Activated gamma-delta T cell treated with Interleukin-2 at 50 U/mL for 16 hours (primary cell): Measurements from ENCODE around the gene MEG3.
"Not testable (repeated sequence)": the region's sequence is repeated elsewhere in the genome, so short reads cannot be mapped to it uniquely, and the experiment has no call there.

Source experiments
- DNase-seq: peaks from one replicate; pipeline ENCODE4 v3.0.0-alpha.2; 2020

MEG3 gene

GRCh38 chr14:100789460-100790417 lies 36.2 kb upstream of the MEG3 start:
- no peak for DNase-seq

- DNase-seq, result no peak
Measured at GRCh38 chr14:100790502-100791347, 35.2 kb upstream of the MEG3 start.

DNA sequence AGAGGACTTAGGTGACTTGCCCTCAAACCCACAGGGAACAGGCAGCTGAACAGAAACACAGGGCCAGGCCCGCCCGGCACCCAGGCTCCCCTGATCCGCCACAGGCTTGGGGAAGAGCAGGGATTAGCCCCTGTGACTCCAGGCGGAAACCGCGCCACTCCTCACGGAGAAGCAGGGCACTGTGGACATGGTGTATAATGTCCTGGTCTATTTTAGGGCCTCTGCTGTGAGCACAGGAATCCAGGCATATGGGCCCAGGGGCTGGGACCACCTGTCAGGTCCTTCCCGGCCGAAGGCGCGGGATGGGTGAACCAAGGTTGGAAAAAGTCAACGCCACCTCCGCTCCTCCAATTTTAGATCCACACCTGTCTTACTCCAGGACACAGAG lies 34.6 kb upstream of the MEG3 start:
- DNase-seq, result no peak

DNA sequence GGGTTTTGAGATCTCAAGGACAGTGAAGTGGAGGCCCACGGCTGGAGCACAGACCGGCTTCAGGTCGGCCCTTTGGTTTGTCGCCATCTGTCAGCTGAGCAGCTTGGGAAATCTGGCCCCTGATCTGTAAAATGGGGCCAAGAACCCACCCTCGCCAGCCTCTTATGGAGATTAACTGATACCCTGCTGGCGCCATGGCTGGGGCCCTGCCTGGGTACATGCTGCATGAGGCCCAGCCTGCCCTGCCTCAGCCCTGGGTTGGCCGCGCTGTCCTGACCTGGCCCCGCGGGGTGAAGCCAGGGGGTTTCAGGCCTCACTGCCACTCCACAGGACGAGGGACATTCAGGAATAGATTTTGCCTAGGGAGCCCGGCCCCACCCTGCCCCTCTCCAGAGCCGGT lies 33.9 kb upstream of the MEG3 start:
- DNase-seq, result no peak

- DNase-seq, result no peak
Measured at GRCh38 chr14:100796946-100797345, 29.0 kb upstream of the MEG3 start.

DNA sequence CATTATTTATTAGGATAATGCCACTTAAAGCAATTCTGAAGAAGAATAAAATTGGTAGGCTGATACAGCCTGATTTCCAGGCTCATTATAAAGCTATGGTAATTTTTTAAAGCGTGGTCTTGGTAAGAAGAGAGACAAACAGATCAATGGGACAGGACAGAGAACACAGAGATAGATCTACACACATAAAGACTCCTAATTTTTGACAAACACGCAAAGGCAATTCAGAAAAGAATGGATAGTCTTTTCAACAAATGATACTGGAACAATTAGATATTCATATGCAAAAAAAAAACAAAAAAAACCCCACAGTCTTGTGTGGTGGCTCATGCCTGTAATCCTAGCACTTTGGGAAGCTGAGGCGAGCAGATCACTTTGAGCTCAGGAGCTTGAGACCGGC lies 25.9 kb upstream of the MEG3 start:
- no peak for DNase-seq

- not testable (repeated sequence) for DNase-seq
Measured at GRCh38 chr14:100801433-100801832, 24.5 kb upstream of the MEG3 start.

DNA sequence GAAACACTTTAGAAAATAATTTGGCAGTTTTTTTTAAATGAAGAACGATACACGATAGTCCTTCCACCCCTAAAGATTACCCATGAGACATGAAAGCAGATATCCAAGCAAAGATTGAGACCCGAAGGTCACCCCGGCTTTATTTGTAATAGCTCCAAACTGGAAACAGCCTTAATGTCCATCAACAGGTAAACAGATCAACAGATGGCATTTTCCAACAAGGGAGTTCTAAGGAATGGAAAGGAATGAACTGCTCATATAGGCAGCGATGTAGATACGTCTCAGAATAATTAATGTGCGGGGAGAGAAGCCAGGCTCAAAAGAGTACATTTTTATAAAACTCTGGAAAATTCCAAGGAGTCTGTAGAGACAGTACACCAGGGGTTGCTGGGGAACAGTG lies 23.7 kb upstream of the MEG3 start:
- no peak for DNase-seq

DNA sequence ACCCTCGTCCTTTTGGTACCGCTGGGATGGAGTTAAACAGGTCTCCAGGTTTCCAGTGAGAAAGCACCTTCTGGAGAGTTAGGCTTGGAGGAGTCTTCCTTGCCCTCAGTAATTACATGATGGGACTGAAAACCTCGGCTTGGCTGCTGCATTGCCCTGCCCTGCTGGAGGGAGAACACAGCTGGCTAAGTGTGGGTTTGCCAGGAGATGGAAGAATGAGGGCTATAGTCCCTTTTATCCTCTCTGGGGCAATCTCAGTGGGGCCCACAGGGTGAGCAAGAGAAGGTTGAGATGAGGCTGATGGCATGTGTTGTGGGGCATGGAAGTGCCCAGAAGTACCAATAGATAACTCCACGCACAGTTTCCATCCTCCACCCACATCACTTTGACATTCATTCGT lies 23.2 kb upstream of the MEG3 start:
- DNase-seq, result no peak

GRCh38 chr14:100803226-100803625 lies 22.7 kb upstream of the MEG3 start:
- no peak for DNase-seq

DNA sequence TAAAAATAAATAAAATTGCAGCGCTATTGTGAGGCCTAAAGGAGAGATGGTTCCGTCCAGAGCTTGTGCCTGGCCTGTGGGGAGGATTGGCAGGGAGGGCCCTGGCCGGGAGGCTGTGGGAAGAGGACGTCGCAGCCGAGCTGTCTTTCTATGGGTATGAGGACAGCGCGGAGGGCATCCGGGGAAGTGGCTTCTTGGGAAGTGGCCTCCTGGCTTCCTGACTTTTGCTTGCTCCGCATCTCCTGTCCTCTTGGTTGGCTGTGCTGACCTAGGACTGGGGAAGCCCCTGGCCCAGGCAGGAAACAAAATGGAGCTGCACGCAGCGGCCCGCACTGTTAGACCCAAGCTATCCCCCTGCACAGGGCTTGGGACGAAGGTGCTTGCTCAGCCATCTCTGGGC lies 22.2 kb upstream of the MEG3 start:
- DNase-seq, result no peak

- DNase-seq, result no peak
Measured at GRCh38 chr14:100804138-100804537, 21.8 kb upstream of the MEG3 start.

- DNase-seq, result no peak
Measured at GRCh38 chr14:100804558-100805309, 21.2 kb upstream of the MEG3 start.

GRCh38 chr14:100806386-100806785 lies 19.5 kb upstream of the MEG3 start:
- no peak for DNase-seq

DNA sequence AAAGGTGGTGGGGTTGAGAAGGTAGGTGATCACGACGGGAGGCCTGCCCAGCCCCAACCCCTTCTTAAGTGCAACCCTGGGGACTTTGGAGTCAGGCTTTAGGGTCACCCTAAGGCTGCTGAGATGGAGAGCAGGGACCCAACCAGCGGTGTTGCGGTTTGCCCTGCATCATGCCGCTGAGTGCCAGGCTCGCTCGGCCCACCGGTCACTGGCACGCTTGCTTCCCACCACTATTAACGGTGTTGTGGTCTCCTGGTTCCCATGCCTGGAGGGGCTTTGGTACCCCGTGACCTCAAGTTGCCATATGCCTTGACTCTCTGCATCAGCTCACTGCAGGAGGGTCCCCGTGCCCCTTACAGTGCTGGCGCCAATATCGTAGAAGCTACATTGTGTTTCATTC lies 18.4 kb upstream of the MEG3 start:
- no peak for DNase-seq

GRCh38 chr14:100807979-100808734 lies 17.8 kb upstream of the MEG3 start:
- no peak for DNase-seq

DNA sequence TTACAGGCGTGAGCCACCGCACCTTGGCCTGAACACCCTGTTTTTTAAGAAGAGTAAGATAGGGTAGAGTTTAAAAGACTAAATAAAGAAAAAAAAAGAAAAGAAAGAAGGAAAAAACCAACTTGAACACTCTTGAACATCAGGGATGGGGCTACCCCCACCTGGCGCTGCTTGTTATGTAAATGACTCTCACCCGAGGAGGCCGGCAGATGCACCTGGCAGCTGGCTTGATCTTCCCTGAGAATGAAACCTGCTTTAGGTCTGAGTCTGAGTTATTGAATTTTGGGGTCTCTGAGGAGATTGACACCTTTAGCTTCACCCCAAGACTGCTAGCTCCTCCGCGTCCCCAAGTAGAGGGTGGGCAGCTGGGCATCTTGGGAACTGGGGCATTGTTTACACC lies 15.5 kb upstream of the MEG3 start:
- no peak for DNase-seq

DNA sequence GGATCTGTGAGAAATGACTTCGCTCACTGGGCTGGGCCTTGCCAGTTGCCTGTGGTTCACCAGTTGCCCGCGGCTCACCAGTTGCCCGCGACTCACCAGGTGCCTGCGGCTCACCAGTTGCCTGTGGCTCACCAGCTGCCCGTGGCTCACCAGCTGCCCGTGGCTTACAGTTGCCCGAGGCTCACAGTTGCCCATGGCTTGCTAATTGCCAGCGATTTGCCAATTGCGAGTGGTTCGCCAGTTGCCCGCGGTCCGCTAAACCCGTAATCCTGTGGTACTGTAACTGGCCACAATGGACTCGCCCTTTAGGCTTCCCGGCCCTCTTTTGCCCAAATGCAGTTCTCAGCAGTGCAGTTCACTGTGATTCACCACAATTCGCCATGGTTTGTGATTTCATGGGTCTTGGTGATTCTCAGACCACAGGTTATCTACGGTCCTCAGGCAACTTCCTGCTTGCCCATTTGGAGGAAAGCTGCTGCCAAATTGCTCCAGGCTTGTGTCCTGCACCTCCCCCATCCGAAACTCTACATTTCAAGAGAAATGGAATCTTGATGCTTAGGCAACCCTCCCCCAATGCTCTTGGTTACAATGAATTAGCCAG lies 15.0 kb upstream of the MEG3 start:
- DNase-seq, result no peak

- no peak for DNase-seq
Measured at GRCh38 chr14:100813291-100813690, 12.6 kb upstream of the MEG3 start.

GRCh38 chr14:100815478-100816285 lies 10.2 kb upstream of the MEG3 start:
- DNase-seq, result no peak

DNA sequence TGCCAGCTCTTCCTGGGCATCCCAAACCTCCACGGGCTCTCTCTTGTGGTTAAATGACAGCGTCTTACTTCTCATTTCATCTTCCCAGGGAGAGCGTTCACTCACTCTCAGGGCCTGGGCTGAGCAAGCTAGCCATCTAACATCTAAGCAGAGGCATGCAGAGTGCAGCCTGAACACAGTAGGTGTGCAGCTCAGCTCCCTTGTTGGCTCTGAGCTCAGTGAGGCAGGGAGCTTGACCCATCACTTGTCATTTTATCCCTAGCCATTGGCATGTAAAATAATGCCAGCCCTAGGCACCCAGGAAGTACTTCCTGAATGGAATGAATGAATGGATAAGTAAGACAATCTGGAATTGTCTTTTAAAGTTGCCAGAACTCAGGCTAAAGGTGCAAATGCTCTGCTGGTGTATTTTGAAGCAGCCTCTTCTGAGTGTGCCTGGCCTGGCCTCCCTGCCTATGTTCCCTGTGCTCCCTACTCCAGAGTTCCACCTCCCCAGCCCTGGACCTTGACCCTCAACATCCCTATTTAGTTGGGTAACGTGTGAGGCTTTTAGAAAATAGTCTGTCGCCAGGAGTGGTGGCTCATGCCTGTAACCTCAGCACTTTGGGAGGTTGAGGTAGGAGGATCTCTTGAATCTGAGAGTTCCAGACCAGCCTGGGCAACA lies 9.5 kb upstream of the MEG3 start:
- no peak for DNase-seq
